ENCODE measurements around the gene DUSP22.

The DUSP22 gene

GRCh38 chr6:385614-386013 lies 93.3 kb downstream of the DUSP22 start:
- Histone ChIP-seq H3K27ac (no peak overlapping the region), H3K27me3 (ENCODE audit: control insufficient read depth, insufficient read depth, low read length) (no peaks in the 10 kb centered on the region)

DNA sequence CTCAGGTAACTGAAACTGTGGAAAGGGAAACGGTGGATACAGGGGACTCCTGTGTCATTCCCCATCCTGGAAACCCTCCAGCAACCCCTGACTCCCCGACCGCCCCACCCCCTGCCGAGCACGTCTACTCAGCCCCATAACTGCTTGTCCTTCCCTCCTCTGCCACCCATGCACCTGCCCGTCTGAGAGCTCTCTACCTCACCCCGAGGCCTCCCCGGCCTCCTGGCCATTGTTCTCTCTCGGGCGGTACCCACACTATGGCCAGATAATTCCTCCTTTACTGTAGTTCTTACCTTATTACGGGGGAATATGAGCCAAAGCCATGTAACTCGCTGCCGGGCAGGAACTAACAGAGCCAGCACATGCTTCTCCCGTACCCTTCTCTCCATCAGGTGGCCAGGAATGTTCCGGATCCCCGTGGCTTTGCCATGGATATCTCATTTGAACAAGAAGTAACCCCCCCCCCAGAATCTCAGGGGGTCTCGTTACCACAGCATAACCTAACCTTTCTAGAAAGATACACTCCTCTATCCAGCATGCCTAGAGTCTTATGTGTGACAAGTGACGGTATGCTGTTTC lies 94.5 kb downstream of the DUSP22 start:
- Histone ChIP-seq H3K79me2 (no peaks in the 10 kb centered on the region), H3K9ac (no peak overlapping the region), H3K27ac (no peak overlapping the region), H3K9me3 (ENCODE audit: control insufficient read depth, low read length) (no peaks in the 10 kb centered on the region), H3K4me3 (ENCODE audit: low read depth, low read length) (no peak overlapping the region), H2AFZ (no peak overlapping the region), H3K4me2 (ENCODE audit: low read length) (no peak overlapping the region), H3K4me1 (no peaks in the 10 kb centered on the region), H3K36me3 (ENCODE audit: control insufficient read depth, insufficient read depth, low read length) (no peaks in the 10 kb centered on the region), H3K27me3 (ENCODE audit: control insufficient read depth, insufficient read depth, low read length) (no peaks in the 10 kb centered on the region)
- no peak for TF ChIP-seq CTCF (IDR thresholded peaks at IDR 0.05)

More at GRCh38 chr6:385614-386013, 93.3 kb downstream of the DUSP22 start:
- no peak overlapping the region for H3K9ac ChIP-seq
- H3K36me3 ChIP-seq (ENCODE audit: control insufficient read depth, insufficient read depth, low read length) = no peaks in the 10 kb centered on the region
- no peaks in the 10 kb centered on the region for H3K79me2 ChIP-seq
- no peak overlapping the region for H3K4me3 ChIP-seq (ENCODE audit: low read depth, low read length)
- TF ChIP-seq CTCF (IDR thresholded peaks at IDR 0.05) = no peak
- H3K9me3 ChIP-seq (ENCODE audit: control insufficient read depth, low read length) = no peaks in the 10 kb centered on the region
- H3K4me2 ChIP-seq (ENCODE audit: low read length) = no peak overlapping the region
- H3K4me1 ChIP-seq = no peaks in the 10 kb centered on the region
- H2AFZ ChIP-seq = no peak overlapping the region

GRCh38 chr6:387293-387741 lies 95.0 kb downstream of the DUSP22 start:
- no peak for TF ChIP-seq CTCF (IDR thresholded peaks at IDR 0.05)
- no peaks in the 10 kb centered on the region for H3K9me3 ChIP-seq (ENCODE audit: control insufficient read depth, low read length)
- H3K27ac ChIP-seq = no peak overlapping the region
- no peak overlapping the region for H3K4me2 ChIP-seq (ENCODE audit: low read length)
- no peak overlapping the region for H3K9ac ChIP-seq
- H3K27me3 ChIP-seq (ENCODE audit: control insufficient read depth, insufficient read depth, low read length) = no peaks in the 10 kb centered on the region
- H3K36me3 ChIP-seq (ENCODE audit: control insufficient read depth, insufficient read depth, low read length) = no peaks in the 10 kb centered on the region
- H3K4me1 ChIP-seq = no peaks in the 10 kb centered on the region
- H3K79me2 ChIP-seq = no peaks in the 10 kb centered on the region
- H3K4me3 ChIP-seq (ENCODE audit: low read depth, low read length) = no peak overlapping the region
- no peak overlapping the region for H2AFZ ChIP-seq

GRCh38 chr6:388202-388903 lies 96.1 kb downstream of the DUSP22 start:
- H3K27ac ChIP-seq = no peak overlapping the region
- TF ChIP-seq CTCF (IDR thresholded peaks at IDR 0.05) = no peak
- H3K9me3 ChIP-seq (ENCODE audit: control insufficient read depth, low read length) = no peaks in the 10 kb centered on the region
- no peaks in the 10 kb centered on the region for H3K27me3 ChIP-seq (ENCODE audit: control insufficient read depth, insufficient read depth, low read length)
- H3K4me2 ChIP-seq (ENCODE audit: low read length) = no peak overlapping the region
- no peak overlapping the region for H3K9ac ChIP-seq
- no peak overlapping the region for H3K4me3 ChIP-seq (ENCODE audit: low read depth, low read length)
- H3K4me1 ChIP-seq = no peaks in the 10 kb centered on the region
- no peaks in the 10 kb centered on the region for H3K79me2 ChIP-seq
- H3K36me3 ChIP-seq (ENCODE audit: control insufficient read depth, insufficient read depth, low read length) = no peaks in the 10 kb centered on the region
- no peak overlapping the region for H2AFZ ChIP-seq

DNA sequence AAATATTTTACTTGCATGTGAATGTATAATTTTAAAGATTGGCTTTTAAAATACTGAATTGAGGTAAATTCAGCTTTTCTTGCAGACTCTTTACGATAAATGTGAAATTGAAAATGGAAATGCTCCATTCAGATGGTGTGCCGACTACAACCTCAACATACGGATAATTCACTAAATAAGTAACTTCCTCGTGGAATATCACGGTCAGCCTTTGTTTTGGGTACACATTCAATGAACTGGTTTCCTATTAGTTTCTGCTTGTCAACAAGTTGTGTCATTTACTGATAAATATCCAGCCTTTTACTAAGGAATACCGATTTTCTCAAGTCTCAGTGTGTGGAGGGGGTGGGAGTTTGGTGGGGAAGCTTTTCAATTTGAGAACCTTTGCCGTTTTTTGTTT lies 96.9 kb downstream of the DUSP22 start:
- H3K4me2 ChIP-seq (ENCODE audit: low read length) = no peak overlapping the region
- TF ChIP-seq CTCF (IDR thresholded peaks at IDR 0.05) = no peak

More for the DNA sequence above, 96.9 kb downstream of the DUSP22 start:
- Histone ChIP-seq H3K79me2 (no peaks in the 10 kb centered on the region), H2AFZ (no peak overlapping the region), H3K4me1 (no peaks in the 10 kb centered on the region), H3K4me3 (ENCODE audit: low read depth, low read length) (no peak overlapping the region), H3K36me3 (ENCODE audit: control insufficient read depth, insufficient read depth, low read length) (no peaks in the 10 kb centered on the region), H3K9me3 (ENCODE audit: control insufficient read depth, low read length) (no peaks in the 10 kb centered on the region), H3K27me3 (ENCODE audit: control insufficient read depth, insufficient read depth, low read length) (no peaks in the 10 kb centered on the region), H3K9ac (no peak overlapping the region), H3K27ac (no peak overlapping the region)
